GM10266 (cell line): ENCODE results near the gene MSI2.

Source experiments
- DNase-seq: peaks from one replicate; pipeline ENCODE4 v3.0.0; 2012; ENCODE audit errors: extremely low spot score
- TF ChIP-seq, protein P1 (sequence below): IDR thresholded peaks from 2 replicates; pipeline ENCODE4 v1.5.1; 2012; ENCODE audit warnings: mild to moderate bottlenecking, low read depth; ENCODE audit not compliant: control insufficient read depth, insufficient read depth; ENCODE audit errors: missing control alignments

The MSI2 gene

DNA sequence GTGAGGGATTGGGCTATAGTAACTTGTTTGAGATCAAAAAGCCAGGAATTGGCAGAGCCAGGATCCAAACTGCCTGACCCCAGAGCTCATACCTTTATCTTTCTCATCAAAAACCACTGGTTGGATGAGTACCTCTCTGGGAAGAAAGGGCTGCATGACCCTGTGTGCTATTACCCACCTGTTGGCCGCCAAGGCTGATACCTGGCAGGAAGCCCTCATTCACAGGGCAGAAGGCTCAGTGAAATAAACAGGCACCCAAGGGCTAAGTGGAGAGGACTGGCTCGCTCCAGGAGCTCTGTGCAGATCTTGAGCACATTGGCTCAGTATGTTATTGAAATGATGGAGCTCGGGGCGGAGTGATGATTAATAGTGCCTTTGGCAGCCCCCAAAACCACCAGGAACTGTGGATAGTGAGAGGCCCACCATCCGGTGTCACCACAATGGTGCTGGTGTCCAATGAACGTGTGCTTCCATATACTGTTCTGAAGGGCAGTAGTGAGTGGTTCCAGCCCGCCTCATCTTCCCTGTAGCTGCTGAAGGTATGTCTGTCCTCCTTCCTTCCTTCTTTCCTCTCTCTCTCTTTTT is 197.6 kb downstream of the MSI2 start:
- TF ChIP-seq, protein P1, sequence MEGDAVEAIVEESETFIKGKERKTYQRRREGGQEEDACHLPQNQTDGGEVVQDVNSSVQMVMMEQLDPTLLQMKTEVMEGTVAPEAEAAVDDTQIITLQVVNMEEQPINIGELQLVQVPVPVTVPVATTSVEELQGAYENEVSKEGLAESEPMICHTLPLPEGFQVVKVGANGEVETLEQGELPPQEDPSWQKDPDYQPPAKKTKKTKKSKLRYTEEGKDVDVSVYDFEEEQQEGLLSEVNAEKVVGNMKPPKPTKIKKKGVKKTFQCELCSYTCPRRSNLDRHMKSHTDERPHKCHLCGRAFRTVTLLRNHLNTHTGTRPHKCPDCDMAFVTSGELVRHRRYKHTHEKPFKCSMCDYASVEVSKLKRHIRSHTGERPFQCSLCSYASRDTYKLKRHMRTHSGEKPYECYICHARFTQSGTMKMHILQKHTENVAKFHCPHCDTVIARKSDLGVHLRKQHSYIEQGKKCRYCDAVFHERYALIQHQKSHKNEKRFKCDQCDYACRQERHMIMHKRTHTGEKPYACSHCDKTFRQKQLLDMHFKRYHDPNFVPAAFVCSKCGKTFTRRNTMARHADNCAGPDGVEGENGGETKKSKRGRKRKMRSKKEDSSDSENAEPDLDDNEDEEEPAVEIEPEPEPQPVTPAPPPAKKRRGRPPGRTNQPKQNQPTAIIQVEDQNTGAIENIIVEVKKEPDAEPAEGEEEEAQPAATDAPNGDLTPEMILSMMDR, result no peak
- DNase-seq, result no peak

DNA sequence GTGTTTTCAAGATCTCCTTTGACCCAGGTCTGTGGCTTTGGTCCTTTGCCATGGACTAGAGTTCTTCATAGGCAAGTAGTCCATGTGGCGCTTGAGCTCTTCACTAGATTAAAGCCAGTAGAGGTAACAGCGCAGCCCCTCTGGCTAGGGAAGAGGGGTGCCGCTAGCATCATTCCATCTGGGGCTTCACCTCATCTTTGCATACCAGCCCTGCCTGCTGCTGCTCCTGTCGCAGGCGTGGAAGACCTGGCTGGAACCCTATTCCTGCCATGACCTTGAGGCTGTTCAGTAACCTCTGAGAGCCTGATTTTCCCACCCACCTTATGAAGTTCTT is 198.4 kb downstream of the MSI2 start:
- DNase-seq, result no peak
- TF ChIP-seq, protein P1, result no peak

DNA sequence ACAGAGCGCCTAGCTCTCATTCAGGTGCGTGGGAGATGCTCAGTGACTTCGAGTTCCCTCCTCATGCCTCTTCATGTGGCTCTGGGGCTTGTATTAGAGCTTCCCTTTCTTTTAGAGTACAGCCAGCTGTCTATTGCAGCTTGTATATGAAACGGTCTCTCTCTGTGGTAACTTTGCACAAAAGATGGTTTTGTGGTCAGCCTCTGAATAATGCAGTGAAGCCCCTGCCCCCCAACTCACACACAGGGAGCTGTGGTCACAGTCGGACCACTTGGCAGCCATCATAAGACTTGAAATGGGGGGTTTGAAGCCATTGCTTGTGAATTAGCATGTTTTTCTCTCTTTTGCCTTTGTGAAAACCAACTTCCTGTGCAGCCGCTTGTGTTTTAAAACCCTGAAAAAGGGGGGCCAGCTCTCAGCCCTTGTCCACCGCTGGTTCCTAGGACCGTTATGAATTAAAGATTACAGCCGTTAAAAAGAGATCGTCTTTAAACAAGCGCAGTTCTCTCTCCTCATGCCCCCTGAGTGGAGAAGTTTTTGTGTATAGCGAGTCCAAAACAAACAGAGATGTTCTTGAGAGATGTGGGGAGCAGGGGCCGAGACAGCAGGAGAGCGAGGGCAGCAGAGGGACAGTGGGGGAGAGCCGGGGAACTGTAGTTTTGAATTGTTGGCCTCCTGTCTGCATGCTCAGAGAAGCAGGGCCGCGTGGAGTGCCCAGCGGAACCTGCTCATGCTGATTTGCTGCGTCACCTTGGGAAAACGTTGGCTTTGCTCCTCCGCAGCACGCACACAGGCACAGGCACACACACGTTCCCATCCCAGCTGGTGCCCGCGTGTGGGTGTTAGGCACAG is 199.0 kb downstream of the MSI2 start:
- TF ChIP-seq, protein P1, result no peak
- peak; percentile 64 for DNase-seq

DNA sequence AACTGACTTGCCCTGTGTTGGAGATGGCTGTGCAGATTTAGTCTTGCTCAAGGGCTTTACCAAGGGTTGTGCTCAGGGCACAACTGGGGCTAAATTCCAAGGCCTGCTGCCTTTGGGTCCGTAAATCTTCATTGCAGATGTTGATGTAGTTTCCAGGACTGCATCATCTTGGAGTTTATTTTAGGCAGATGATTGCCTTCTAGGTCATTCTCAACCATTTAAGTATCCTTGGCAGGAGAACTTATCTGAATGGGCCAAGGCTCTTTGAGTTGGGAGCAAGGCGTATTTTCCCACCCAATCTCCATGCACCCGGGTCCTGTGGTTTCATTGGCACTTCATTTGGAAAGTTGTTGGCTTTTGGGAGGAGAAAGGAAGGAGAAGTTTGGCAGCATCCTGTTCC is 200.3 kb downstream of the MSI2 start:
- DNase-seq, result no peak
- TF ChIP-seq, protein P1, result no peak

DNA sequence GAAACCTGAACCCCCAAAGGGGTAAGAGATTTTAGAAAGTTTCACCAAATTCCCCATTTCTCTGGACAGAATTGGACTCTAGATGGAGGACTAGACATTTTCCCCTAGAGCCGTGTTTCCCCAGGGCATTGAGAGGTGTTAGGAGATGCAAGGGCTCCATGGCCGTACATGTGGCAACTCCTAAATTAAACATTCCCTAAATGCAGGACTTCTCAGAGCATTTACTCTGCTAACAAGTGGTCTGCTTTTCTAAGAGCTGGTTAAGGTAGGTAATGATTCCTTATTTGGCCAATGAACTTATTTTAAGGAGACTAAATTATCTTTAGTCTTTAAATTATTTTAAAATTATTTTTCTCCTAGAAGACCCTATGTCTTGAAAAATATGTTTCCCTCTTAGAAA is 200.9 kb downstream of the MSI2 start:
- DNase-seq, result no peak
- TF ChIP-seq, protein P1, result no peak

DNA sequence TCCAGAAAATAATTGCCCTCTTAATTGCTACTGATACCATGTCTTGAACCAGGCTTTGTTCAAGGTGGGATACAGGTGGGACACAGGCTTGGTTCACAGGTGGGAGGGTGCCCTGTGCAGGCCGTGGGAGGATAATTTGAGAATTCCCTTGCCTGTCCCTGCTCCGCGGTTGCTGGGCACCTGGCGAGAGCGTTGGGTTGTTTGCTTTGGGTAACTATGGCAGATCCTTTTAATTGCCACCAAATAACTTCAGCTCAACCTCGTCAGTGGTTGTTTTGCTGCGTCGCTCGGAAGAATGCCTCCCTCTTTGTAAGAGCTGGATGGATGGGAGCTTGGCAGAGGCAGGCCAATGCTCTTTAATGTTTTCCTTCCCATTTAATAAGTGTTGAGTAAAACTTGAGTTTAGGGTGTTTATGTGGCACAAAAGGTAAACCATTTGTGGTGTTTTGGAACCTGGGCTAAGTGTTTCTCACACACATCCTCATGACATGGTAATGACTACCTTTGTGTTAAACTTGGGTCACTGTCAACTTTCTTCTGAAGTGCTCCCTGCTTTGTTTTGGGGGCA is 202.5 kb downstream of the MSI2 start:
- TF ChIP-seq, protein P1, result no peak
- DNase-seq, result no peak
